NCI-H146 treated with DMSO at 0.1 percent for 48 hours (cell line): Measurements from ENCODE around the gene MRPL40.

ENCODE experiments used
- DNase-seq: peaks from one replicate; lab custom pipeline; 2025; ENCODE audit not compliant: unreplicated experiment; lab: John Stamatoyannopoulos, UW

The MRPL40 gene

DNA sequence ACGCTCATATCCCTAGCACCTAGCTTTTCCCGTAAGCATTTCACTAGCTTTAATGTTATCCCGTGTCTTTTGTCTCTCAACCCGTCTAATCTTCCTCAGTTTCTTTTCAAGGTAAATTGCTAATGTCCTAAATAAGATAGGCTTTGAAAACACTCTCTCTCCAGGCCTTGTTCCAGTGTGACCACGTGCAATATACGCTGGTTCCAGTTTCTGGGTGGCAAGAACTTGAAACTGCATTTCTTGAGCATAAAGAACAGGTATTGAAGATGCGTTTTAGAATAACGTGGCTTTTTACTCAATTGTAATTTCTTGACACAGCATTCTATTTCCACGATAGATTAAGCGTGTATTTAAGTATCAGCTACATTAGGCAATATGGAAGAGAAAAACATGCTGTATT lies 48.4 kb downstream of the MRPL40 start:
- DNase-seq: no peak

GRCh38 chr22:19482297-19482696 lies 50.0 kb downstream of the MRPL40 start:
- no peak for DNase-seq

GRCh38 chr22:19483481-19484244 lies 51.3 kb downstream of the MRPL40 start:
- no peak for DNase-seq
